Neural cell (in vitro differentiated cells): ENCODE data around the gene PGP.

Experiments
- EP300 ChIP-seq: fragments of 450-650 bp; conservative IDR thresholded peaks from 2 replicates; pipeline ENCODE4 v1.6.1; 2014; ENCODE audit warnings: antibody characterized with exemption, mild to moderate bottlenecking, moderate library complexity; ENCODE audit not compliant: poor library complexity, severe bottlenecking
- EZH2 ChIP-seq: fragments of 200-600, 300-800 bp; shearing (Covaris generic), sonication (generic); IDR thresholded peaks from 2 replicates; pipeline ENCODE4 v1.6.1; 2014; ENCODE audit warnings: antibody characterized with exemption, low read length, borderline replicate concordance, mild to moderate bottlenecking; ENCODE audit not compliant: insufficient read depth, poor library complexity, severe bottlenecking
- MXI1 ChIP-seq: fragments of 450-650 bp; conservative IDR thresholded peaks from 2 replicates; pipeline ENCODE4 v1.6.1; 2014; ENCODE audit warnings: antibody characterized with exemption, mild to moderate bottlenecking; ENCODE audit not compliant: poor library complexity, severe bottlenecking
- POLR2AphosphoS5 ChIP-seq: IDR thresholded peaks from 2 replicates; pipeline ENCODE4 v1.6.1; 2012
- TF ChIP-seq, protein P1 (sequence below): IDR thresholded peaks from 2 replicates; pipeline ENCODE4 v1.6.1; 2012; ENCODE audit warnings: borderline replicate concordance
- TF ChIP-seq, protein P2 (sequence below): fragments of 450-650 bp; IDR thresholded peaks from 2 replicates; pipeline ENCODE4 v1.5.1; 2014; ENCODE audit warnings: antibody characterized with exemption, mild to moderate bottlenecking, moderate library complexity; ENCODE audit not compliant: poor library complexity, severe bottlenecking

DNA sequence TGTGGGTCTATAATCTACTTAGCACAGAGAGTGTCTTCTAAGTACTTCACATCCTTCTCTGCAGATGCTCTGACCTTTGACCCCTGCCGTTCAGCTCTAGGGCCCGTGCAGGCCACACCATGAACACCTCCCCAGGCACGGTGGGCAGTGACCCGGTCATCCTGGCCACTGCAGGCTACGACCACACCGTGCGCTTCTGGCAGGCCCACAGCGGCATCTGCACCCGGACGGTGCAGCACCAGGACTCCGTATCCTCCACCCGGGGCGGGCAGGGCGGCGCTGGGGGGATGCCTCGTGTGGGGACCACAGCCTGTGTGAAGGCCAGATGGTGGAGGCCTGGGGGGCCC is 8.7 kb downstream of the PGP start:
- TF ChIP-seq, protein P1, sequence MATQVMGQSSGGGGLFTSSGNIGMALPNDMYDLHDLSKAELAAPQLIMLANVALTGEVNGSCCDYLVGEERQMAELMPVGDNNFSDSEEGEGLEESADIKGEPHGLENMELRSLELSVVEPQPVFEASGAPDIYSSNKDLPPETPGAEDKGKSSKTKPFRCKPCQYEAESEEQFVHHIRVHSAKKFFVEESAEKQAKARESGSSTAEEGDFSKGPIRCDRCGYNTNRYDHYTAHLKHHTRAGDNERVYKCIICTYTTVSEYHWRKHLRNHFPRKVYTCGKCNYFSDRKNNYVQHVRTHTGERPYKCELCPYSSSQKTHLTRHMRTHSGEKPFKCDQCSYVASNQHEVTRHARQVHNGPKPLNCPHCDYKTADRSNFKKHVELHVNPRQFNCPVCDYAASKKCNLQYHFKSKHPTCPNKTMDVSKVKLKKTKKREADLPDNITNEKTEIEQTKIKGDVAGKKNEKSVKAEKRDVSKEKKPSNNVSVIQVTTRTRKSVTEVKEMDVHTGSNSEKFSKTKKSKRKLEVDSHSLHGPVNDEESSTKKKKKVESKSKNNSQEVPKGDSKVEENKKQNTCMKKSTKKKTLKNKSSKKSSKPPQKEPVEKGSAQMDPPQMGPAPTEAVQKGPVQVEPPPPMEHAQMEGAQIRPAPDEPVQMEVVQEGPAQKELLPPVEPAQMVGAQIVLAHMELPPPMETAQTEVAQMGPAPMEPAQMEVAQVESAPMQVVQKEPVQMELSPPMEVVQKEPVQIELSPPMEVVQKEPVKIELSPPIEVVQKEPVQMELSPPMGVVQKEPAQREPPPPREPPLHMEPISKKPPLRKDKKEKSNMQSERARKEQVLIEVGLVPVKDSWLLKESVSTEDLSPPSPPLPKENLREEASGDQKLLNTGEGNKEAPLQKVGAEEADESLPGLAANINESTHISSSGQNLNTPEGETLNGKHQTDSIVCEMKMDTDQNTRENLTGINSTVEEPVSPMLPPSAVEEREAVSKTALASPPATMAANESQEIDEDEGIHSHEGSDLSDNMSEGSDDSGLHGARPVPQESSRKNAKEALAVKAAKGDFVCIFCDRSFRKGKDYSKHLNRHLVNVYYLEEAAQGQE = no peak
- TF ChIP-seq, protein P2, sequence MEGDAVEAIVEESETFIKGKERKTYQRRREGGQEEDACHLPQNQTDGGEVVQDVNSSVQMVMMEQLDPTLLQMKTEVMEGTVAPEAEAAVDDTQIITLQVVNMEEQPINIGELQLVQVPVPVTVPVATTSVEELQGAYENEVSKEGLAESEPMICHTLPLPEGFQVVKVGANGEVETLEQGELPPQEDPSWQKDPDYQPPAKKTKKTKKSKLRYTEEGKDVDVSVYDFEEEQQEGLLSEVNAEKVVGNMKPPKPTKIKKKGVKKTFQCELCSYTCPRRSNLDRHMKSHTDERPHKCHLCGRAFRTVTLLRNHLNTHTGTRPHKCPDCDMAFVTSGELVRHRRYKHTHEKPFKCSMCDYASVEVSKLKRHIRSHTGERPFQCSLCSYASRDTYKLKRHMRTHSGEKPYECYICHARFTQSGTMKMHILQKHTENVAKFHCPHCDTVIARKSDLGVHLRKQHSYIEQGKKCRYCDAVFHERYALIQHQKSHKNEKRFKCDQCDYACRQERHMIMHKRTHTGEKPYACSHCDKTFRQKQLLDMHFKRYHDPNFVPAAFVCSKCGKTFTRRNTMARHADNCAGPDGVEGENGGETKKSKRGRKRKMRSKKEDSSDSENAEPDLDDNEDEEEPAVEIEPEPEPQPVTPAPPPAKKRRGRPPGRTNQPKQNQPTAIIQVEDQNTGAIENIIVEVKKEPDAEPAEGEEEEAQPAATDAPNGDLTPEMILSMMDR = no peak
- TF ChIP-seq EZH2 (no peak), POLR2AphosphoS5 (no peak), MXI1 (no peak), EP300 (no peak)
